Glomerular visceral epithelial cell (primary cell): ENCODE results near the gene HS3ST3B1.
A peak's percentile ranks its signal among the peaks of the same experiment; 100 is the strongest.

ENCODE experiments used
- DNase-seq: peaks from one replicate; pipeline ENCODE4 v3.0.0-alpha.2; 2016; ENCODE audit errors: extremely low spot score

The HS3ST3B1 gene

DNA sequence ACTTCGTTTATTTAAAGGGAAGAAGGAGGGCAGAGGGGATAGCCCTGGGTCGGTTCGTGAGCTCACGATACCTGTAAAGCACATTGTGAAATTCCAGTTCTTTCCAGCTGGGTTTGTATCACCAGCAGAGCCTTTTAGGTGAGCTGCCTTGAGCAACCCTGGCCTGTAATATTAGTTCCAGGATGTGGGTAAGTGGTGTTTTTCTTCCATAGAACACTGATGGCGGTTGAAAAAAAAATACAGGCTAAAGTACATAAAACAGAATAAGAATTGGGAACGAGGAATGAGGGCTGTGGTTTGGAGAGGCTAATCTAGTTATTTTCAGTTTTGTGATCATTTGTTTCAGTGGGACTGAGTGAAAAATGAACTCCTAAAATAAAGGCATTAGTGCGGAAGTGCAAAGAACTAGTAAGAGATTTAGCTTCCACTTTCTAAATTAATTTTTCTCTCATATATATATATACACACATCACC lies 20.6 kb downstream of the HS3ST3B1 start:
- DNase-seq = peak; percentile 30

GRCh38 chr17:14321980-14322776 lies 21.3 kb downstream of the HS3ST3B1 start:
- no peak for DNase-seq

- DNase-seq = no peak
Observed at GRCh38 chr17:14323522-14323981, 22.7 kb downstream of the HS3ST3B1 start.

DNA sequence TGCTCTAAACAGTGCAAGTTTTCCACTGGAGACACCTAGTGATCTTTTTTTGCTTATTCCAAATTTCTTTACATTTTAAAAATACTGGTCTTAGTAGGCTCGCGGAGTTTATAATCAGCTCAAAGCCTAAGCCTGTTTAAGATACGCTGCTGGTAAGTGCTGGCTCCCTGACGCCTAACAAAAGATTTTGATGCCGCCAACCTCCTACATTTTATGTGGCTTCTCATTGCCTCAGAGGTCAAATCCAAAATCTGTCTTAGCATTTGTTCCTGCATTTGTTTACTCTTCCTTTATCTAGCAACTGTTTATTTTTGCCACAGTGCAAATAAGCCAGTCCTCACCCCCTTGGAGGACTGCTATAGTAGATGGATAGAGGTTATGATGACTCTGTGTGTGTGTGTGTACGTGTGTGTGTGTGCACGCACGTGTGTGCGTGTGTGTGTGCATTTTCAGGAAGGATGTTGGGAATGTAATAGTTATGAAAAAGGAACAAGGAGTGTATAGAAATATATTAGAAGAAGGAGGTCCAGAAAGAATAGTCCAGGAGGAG lies 24.8 kb downstream of the HS3ST3B1 start:
- no peak for DNase-seq

GRCh38 chr17:14329900-14330491 lies 29.1 kb downstream of the HS3ST3B1 start:
- no peak for DNase-seq

DNA sequence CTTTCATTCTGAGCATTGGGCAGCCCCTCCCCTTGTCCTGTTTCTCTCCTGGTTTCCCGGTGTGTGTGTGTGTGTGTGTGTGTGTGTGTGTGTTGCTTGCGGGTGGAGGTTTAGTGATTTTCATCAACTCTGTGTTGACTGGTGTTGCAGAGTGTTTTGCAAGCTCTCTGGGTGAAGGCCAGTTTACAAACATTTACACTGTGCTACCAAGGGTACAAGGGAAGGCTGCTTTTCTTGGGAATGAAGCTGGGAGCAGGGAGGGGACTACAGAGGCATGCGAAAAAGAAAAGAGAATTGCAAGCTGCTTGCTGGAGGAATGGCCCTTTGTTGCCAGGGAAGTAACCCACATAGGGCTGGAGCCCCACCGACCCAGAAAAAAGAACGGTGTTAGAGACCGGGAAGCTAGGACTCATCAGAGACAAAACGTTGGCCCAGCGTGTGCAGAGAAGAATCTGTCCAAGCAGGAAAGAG lies 29.6 kb downstream of the HS3ST3B1 start:
- DNase-seq = no peak

DNA sequence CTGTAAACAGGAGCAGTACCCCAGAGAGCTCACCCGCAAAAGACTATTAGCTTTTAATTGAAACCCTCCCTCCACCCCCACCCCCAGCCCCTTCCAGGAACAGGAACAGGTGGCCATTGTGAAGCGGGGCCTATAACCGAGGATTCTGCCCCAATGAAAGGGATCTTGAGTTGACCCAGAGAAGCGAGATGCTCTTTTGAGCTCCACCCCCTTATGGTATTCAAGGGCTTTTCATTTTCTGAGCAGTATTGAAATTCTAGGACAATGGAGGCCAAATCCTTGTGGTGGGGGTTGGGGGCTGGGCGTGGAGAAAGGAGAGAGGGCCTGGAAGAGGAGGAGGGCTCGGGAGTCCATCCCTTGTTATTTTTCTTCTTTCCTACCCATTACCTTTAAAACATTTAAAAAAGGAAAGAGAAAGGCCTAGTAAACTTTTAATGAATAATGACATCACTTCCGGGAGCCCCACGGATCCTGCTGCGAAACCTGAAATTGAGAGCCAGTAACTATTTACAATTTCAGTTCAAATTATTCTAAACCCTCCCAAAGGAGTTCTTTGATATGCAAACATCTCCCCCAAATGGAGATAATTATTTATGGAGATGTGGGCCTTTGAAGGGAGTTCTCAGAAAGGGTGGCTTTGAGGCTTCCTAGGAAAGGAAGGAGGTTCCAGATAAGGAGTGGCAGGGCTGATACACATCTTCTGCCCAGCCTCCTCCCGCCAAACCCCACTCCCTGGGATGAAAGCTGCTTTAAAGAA lies 30.5 kb downstream of the HS3ST3B1 start:
- DNase-seq = no peak

DNA sequence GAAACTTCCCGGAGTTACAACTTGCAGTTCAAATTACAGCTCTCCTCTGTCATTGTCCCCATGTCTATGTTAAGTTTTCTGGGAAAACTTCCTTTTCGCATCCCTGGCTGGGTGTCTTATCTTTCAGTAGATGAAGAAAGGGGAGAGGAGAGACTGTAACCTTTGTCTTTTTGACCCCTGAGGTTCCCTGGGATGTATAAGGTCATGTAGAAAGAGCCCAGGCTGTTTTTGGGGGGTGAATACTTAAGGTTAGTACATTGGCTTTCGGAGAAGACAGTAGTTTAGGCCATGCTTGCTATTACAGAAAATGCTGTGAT lies 31.1 kb downstream of the HS3ST3B1 start:
- no peak for DNase-seq

DNA sequence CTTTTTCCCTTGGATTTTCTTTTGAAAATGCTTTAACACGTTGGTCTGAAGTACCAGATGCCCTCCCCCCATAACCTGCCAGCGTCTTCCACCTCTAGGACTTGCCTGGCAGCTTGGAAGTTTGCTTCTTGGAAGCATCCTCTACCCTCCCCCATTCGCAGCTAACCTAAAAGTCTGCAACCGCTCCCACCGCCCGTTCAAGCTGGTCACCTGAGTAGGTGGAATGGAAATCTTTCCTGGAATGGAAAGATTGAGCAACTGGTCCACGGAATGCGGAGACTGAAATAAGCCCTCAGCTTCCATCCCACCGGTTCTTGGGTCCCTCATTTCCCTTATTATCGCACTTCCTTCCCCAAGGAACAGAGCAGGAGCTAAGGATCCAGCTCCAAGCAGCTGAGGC lies 31.4 kb downstream of the HS3ST3B1 start:
- no peak for DNase-seq

- DNase-seq = no peak
Observed at GRCh38 chr17:14333506-14333905, 32.6 kb downstream of the HS3ST3B1 start.

DNA sequence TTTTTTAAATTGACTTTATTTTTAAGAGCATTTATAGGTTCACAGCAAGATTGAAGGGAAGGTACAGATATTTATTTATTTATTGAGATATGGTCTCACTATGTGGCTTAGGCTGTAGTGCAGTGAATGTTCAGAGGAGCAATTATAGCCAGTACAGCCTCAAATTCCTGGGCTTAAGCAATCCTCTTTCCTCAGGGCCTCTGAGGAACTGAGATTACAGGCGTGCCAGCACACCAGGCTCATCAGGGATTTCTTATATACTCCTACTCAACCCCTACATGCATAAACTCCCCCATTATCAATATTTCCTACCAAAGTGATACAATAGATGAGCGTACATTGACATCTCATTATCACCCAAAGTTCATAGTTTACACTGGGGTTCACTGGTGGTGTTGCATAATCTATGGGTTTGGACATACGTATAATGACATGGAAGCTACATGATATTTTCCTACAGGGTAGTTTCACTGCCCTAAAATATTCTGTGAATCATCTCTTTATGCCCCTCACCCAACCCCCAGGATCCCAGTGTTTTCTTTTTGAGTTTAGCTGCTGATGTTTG lies 33.5 kb downstream of the HS3ST3B1 start:
- DNase-seq = no peak

- no peak for DNase-seq
Observed at GRCh38 chr17:14334919-14335318, 34.0 kb downstream of the HS3ST3B1 start.

GRCh38 chr17:14336418-14336817 lies 35.5 kb downstream of the HS3ST3B1 start:
- no peak for DNase-seq

DNA sequence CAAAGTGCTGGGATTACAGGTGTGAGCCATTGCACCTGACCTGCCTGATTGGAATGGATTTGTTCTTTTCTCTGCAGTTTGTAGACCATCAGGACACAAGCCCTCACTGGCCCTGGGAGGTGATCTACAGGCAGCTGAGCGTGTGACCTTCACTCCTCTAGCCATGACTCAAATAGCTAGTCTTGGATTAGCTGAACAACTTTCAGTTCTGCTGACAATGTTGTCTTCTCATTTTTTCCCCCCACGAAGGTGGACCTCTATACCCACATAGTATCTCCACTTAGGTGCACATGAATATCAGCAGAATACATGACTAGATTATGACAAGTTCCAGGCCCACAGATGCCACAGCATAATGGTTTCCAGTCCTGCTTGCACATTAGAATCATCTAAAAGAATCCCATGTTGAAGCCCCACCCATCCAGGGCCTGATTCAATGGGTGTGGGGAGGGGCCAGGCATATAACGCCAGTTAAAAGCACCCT lies 36.8 kb downstream of the HS3ST3B1 start:
- DNase-seq = no peak

DNA sequence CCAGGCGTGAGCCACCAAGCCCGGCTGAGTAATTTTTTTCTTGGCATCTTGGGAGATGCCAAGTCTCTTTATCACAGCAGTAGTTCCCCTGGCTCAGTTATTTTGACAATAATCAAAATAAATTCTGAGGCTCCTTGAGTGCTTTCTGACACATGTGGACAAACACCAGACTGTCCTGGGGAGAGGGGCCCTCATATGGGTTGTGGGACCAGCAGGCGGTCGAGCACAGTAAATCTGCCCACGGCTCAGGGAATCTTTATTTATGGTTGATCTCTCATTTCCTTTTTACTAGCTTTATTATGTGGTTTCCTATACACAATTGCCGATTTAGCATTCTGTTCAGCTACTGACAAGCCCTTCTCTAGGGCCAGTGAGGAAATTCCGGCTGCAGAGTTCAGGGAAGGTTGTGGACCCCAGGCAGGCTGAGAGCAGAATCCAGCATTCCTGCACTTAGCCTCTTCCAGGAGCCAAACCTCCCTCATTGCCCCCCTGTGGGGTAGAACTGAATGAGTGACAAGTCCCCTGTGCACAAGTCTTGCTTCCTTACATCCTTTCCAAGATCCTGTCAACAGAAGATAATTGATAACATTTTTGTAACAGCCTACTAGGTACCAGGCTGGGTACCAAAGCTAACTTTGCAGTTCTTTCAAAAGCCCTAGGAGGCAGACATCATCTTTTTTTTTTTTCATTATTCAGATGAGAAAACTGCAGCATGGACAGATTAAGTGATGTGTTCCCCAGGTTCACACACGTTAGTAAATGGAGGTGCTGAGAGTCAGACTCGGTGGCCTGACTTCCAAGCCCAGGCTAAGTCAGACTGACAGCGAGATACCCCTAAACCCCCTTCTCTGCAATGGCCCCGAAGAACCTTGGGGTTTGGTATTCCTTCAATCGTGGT lies 40.2 kb downstream of the HS3ST3B1 start:
- DNase-seq = no peak

GRCh38 chr17:14341866-14342265 lies 41.0 kb downstream of the HS3ST3B1 start:
- DNase-seq = no peak

DNA sequence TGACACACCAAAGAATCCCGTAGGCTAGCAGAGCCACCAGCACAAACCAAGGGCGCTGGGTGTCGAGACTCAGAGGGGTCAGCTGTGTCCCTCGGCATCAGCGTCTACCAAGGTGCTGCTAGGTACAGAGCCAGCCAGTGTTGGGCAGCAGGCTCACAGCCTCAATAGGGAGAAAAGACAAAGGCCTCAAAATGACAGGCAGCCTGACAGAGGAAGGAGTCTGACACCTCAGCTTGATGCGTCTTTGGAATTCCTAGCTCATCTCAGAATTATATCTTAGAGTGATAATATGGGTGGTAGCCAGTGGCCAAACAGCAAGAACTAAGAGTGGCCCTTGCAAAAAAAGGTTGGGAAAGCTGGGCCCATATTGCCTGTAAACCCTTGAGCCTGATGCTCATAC lies 45.9 kb downstream of the HS3ST3B1 start:
- DNase-seq = no peak

DNA sequence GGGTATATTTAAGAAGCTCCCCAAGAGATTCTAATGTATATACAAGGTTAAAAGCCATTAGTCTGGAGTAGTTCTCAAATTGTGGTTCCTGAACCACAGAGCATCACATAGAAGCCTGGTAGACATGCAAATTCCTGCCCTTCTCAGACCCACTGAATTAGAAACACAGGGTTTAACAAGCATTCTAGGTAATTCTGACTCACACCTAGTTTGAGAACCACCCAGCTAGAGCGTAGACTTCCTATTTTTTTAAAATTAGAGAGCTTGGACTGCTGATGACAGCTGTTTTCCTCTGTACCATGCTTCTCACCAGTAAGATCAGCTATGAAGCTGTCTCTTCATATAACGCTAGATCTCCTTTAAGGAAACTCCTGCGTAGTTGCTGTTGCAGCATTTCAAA lies 50.6 kb downstream of the HS3ST3B1 start:
- no peak for DNase-seq

- DNase-seq = no peak
Observed at GRCh38 chr17:14352136-14352535, 51.3 kb downstream of the HS3ST3B1 start.

DNA sequence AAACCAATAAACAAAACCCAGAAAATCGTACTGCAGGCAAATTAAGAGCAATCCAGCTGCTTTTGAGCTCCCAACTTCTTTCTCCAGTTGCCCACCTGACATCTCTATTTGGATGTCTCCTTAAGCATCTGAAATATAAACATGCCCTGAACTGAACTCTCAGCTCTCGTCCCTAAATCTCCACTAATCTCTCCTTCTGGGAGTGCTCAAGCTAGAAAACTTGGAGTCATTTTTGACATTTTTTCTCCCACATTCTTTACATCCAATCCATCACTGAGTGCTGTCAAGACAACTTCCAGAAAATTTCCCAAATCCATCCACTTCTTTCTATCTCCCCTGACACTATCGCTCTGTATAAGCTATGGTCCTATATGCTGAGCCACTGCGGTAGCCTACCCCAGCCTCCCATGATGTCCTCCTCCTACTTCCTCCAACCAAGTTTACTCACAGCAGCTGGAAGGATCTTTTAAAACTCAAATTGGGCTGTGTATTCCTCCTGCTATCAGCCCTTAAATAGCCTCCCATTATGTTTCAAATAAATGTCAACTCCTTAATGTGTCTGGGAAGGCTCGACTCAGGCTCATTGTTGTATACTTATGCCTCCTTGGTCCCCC lies 53.1 kb downstream of the HS3ST3B1 start:
- no peak for DNase-seq
